LNCaP clone FGC (cell line): Measurements from ENCODE around the gene GALNT14.

Source experiments
- DNase-seq: peaks from one replicate; pipeline ENCODE4 v3.0.0-alpha.2; 2011; ENCODE audit warnings: low read depth
- H3K4me3 ChIP-seq: 2 replicates; pipeline ENCODE4 v1.5.1; 2011; ENCODE audit warnings: mild to moderate bottlenecking, low read depth, low read length, control low read depth
- CTCF ChIP-seq: IDR thresholded peaks from 2 replicates; pipeline ENCODE4 v1.5.1; 2012; ENCODE audit warnings: mild to moderate bottlenecking; ENCODE audit not compliant: control insufficient read depth, insufficient read depth; ENCODE audit errors: extremely low read depth

Gene GALNT14

DNA sequence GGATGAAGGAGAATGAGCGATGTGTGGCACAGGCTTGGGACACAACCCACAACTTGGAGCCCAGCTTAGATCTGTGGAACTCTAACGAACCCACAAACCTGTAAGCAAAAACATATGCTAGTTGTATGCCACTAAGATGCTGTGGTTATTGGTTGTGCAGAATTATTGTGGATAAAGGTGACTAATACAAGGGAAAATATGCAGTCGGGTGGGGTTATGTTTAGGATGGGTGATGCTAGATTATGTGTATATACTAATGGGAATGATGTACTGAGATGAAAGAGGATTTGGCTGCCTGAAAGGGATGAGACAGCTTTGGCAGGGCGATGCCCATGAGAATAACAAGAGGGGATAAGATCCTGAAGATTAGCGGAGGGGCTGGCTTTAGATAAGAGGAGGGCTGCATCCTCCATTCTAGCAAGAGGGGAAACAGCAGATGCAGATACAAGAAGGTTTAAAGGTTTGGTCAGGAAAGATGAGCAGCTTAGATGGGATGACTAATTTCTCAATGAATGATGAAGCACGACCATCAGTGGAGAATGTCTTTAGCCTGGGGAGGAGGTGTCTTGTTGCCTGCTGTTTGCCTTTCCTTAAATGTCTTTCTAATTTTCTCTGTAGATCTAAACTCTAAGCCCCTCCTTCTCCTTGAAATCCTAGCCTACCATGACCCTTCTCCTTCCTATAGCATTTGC is 49.6 kb downstream of the GALNT14 start:
- no peak for TF ChIP-seq CTCF
- no peak for DNase-seq
- H3K4me3 ChIP-seq, result no peak overlapping the region

DNA sequence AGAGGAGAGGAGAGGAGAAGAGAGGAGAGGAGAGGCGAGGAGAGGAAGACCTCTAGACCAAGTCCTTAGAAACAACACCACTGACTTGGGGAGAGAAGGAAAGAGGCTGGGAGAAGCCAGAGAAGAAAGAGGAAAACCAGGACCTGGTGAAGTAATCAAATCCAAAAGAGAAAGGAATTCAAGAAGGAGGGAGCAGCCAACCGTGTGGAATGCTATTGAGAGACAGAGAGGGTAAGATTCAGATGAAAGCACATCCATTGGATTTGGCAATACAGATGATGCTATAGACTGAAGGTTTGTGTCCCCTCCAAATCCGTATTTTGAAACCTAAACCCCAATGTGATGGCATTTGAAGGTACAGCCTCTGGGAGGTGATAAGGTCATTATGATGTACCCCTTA is 50.7 kb downstream of the GALNT14 start:
- no peak overlapping the region for H3K4me3 ChIP-seq
- TF ChIP-seq CTCF, result no peak
- no peak for DNase-seq

DNA sequence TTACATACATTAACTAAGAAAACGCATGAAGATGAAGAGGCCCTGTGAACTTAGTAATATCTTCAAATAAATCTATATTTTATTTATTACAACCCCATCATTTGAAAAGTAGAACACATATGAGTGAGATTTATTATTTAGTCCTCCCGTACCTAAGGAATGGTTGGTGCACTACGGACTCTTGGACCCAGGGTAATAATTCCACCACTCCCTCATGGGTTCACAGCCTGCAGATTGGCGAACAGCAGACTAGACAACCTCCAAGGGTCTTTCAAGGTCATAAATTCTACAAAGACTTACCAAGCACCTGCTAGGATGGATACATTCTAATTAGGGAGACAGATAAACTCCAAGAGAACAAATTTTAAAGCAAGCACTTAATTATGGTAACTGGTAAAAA is 51.6 kb downstream of the GALNT14 start:
- no peak overlapping the region for H3K4me3 ChIP-seq
- TF ChIP-seq CTCF, result no peak
- no peak for DNase-seq

- no peak for TF ChIP-seq CTCF
- no peak for DNase-seq
- H3K4me3 ChIP-seq, result no peak overlapping the region
Observed at GRCh38 chr2:31083234-31083993, 54.8 kb downstream of the GALNT14 start.

- no peak overlapping the region for H3K4me3 ChIP-seq
- DNase-seq, result no peak
- no peak for TF ChIP-seq CTCF
Observed at GRCh38 chr2:31082002-31082401, 56.2 kb downstream of the GALNT14 start.

DNA sequence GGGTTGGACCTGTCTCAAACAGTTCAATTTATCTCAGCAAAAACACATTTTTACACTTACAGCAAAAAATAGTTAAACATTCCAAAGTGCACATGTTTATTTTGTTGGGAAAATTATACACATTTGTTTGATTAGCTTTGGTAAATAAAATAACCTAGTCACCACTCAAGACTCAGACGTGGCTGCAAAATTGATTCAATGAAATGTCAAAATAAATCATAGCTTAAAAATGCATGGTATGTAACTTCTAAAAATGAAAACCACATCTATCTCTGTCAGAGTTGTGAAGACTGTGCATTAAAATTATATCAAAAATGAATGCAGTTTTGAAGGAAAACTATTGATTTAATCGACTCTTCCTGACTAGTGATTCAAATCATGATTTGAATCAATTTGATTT is 56.7 kb downstream of the GALNT14 start:
- no peak for TF ChIP-seq CTCF
- no peak overlapping the region for H3K4me3 ChIP-seq
- DNase-seq, result no peak
